ENCODE measurements around the gene PLAAT1.

Gene PLAAT1

GRCh38 chr3:193240850-193241706 lies at the start of gene PLAAT1:
Gene PLAAT1, plus strand, starts transcription at chr3:193241222. Its CDS starts 14,429 bp downstream, at chr3:193255651.
- ATAC-seq (ENCODE audit: insufficient read depth, low read depth), result no peak

DNA sequence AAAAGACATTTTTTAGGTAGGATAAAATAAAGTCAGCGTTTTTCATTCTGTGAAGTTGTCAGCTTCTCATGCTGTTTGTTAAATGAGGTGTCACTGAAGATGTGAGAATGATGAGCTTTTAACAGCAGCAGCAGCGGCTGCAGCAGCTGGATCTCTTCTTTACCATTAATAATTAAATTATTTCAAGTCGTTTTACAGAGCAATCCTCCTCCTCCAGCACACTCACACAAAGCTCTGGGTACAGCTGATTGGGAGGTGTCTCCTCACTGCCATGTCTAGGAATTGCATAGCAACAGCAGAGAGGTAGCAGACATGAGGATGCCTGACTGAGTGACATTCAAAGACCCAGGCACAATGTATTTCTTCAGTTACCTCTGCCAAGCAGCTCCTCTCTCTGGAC lies 46.7 kb upstream of the PLAAT1 start:
- no peak overlapping the region for H3K4me3 ChIP-seq (ENCODE audit: low read depth in 1 of 2, low read length in 2 of 2)
- TF ChIP-seq, protein P1, sequence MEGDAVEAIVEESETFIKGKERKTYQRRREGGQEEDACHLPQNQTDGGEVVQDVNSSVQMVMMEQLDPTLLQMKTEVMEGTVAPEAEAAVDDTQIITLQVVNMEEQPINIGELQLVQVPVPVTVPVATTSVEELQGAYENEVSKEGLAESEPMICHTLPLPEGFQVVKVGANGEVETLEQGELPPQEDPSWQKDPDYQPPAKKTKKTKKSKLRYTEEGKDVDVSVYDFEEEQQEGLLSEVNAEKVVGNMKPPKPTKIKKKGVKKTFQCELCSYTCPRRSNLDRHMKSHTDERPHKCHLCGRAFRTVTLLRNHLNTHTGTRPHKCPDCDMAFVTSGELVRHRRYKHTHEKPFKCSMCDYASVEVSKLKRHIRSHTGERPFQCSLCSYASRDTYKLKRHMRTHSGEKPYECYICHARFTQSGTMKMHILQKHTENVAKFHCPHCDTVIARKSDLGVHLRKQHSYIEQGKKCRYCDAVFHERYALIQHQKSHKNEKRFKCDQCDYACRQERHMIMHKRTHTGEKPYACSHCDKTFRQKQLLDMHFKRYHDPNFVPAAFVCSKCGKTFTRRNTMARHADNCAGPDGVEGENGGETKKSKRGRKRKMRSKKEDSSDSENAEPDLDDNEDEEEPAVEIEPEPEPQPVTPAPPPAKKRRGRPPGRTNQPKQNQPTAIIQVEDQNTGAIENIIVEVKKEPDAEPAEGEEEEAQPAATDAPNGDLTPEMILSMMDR (IDR thresholded peaks at IDR 0.05; ENCODE audit: borderline replicate concordance, extremely low read depth, low read length, poor library complexity, severe bottlenecking), result no peak
- no peak for TF ChIP-seq EZH2 (IDR thresholded peaks at IDR 0.05; ENCODE audit: borderline replicate concordance, low read depth, low read length, severe bottlenecking)
- H2AFZ ChIP-seq (ENCODE audit: low read depth, low read length), result no peak overlapping the region
- no peaks in the 10 kb centered on the region for H3K79me2 ChIP-seq (ENCODE audit: insufficient read depth, low read length)
- no peaks in the 10 kb centered on the region for H3K9me3 ChIP-seq (ENCODE audit: insufficient read depth, low read length, severe bottlenecking)
- DNase-seq (no peak), ATAC-seq (ENCODE audit: insufficient read depth, low read depth) (no peak)
- no peak overlapping the region for H3K27ac ChIP-seq (ENCODE audit: low read length)
- H3K36me3 ChIP-seq (ENCODE audit: insufficient read depth, low read length), result no peaks in the 10 kb centered on the region
- H3K4me2 ChIP-seq (ENCODE audit: insufficient read depth, low read length), result no peak overlapping the region
- H3K9ac ChIP-seq (ENCODE audit: low read depth, low read length), result no peak overlapping the region
- H3K4me1 ChIP-seq (ENCODE audit: insufficient read depth, low read length), result no peaks in the 10 kb centered on the region
- H3K27me3 ChIP-seq (ENCODE audit: insufficient read depth, low read length, poor library complexity), result peaks cover 13% of the 10 kb centered on the region
- no peaks in the 10 kb centered on the region for H4K20me1 ChIP-seq (ENCODE audit: insufficient read depth, low read length)

More at GRCh38 chr3:193240850-193241706, at the start of gene PLAAT1:
- Histone ChIP-seq H3K79me2 (ENCODE audit: insufficient read depth, low read length) (no peaks in the 10 kb centered on the region), H3K4me1 (ENCODE audit: insufficient read depth, low read length) (no peaks in the 10 kb centered on the region), H3K27ac (ENCODE audit: low read length) (no peak within 1 kb of the TSS), H4K20me1 (ENCODE audit: insufficient read depth, low read length) (no peaks in the 10 kb centered on the region), H3K9me3 (ENCODE audit: insufficient read depth, low read length, severe bottlenecking) (no peaks in the 10 kb centered on the region), H2AFZ (ENCODE audit: low read depth, low read length) (no peak within 1 kb of the TSS), H3K36me3 (ENCODE audit: insufficient read depth, low read length) (no peaks in the 10 kb centered on the region), H3K9ac (ENCODE audit: low read depth, low read length) (no peak within 1 kb of the TSS), H3K4me3 (ENCODE audit: low read depth in 1 of 2, low read length in 2 of 2) (no peak within 1 kb of the TSS), H3K27me3 (ENCODE audit: insufficient read depth, low read length, poor library complexity) (no peaks in the 10 kb centered on the region), H3K4me2 (ENCODE audit: insufficient read depth, low read length) (no peak within 1 kb of the TSS)
- no peak for TF ChIP-seq EZH2 (IDR thresholded peaks at IDR 0.05; ENCODE audit: borderline replicate concordance, low read depth, low read length, severe bottlenecking)
- TF ChIP-seq, protein P1 (IDR thresholded peaks at IDR 0.05; ENCODE audit: borderline replicate concordance, extremely low read depth, low read length, poor library complexity, severe bottlenecking), result no peak
- no peak for DNase-seq

DNA sequence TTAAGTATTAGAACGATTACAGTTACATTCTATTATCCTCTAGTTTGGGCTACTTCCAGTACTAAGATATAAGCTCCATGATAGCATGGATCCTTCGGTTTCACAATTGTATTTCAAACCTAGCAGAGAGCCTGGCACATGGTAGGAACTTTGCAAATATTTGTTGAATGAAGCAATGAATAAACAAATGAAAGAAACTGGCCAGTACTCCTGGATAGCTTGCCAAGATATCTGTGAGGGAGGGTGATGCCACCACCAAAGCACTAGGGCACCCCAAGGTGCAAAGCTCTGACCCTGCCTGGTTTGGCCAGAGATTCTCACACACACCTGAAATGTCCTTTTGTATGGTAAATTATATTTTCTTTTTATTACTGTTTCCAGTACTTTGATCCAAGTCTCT lies 44.3 kb upstream of the PLAAT1 start:
- Histone ChIP-seq H3K79me2 (ENCODE audit: insufficient read depth, low read length) (no peaks in the 10 kb centered on the region), H3K27me3 (ENCODE audit: insufficient read depth, low read length, poor library complexity) (peaks cover 13% of the 10 kb centered on the region), H3K4me3 (ENCODE audit: low read depth in 1 of 2, low read length in 2 of 2) (no peak overlapping the region), H3K4me2 (ENCODE audit: insufficient read depth, low read length) (no peak overlapping the region), H2AFZ (ENCODE audit: low read depth, low read length) (no peak overlapping the region), H3K27ac (ENCODE audit: low read length) (no peak overlapping the region), H3K4me1 (ENCODE audit: insufficient read depth, low read length) (no peaks in the 10 kb centered on the region), H3K36me3 (ENCODE audit: insufficient read depth, low read length) (no peaks in the 10 kb centered on the region), H4K20me1 (ENCODE audit: insufficient read depth, low read length) (no peaks in the 10 kb centered on the region), H3K9me3 (ENCODE audit: insufficient read depth, low read length, severe bottlenecking) (no peaks in the 10 kb centered on the region), H3K9ac (ENCODE audit: low read depth, low read length) (no peak overlapping the region)
- no peak for ATAC-seq (ENCODE audit: insufficient read depth, low read depth)
- DNase-seq, result no peak
- no peak for TF ChIP-seq EZH2 (IDR thresholded peaks at IDR 0.05; ENCODE audit: borderline replicate concordance, low read depth, low read length, severe bottlenecking)
- TF ChIP-seq, protein P1 (IDR thresholded peaks at IDR 0.05; ENCODE audit: borderline replicate concordance, extremely low read depth, low read length, poor library complexity, severe bottlenecking), result no peak

Data from DND-41 (cell line).